Activated T-cell treated with anti-CD3 and anti-CD28 coated beads for 24 hours (primary cell): ENCODE measurements around the gene NES.
A peak's percentile ranks its signal among the peaks of the same experiment; 100 is the strongest.
"Not testable (repeated sequence)": the region's sequence is repeated elsewhere in the genome, so short reads cannot be mapped to it uniquely, and the experiment has no call there.

Experiments
- DNase-seq: peaks from one replicate; pipeline ENCODE4 v3.0.0-alpha.2; 2020; ENCODE audit warnings: low read depth

Gene NES

GRCh38 chr1:156644146-156644545 is 33.1 kb downstream of the NES start:
- DNase-seq, result no peak

- DNase-seq, result no peak
Measured at GRCh38 chr1:156643778-156644092, 33.5 kb downstream of the NES start.

DNA sequence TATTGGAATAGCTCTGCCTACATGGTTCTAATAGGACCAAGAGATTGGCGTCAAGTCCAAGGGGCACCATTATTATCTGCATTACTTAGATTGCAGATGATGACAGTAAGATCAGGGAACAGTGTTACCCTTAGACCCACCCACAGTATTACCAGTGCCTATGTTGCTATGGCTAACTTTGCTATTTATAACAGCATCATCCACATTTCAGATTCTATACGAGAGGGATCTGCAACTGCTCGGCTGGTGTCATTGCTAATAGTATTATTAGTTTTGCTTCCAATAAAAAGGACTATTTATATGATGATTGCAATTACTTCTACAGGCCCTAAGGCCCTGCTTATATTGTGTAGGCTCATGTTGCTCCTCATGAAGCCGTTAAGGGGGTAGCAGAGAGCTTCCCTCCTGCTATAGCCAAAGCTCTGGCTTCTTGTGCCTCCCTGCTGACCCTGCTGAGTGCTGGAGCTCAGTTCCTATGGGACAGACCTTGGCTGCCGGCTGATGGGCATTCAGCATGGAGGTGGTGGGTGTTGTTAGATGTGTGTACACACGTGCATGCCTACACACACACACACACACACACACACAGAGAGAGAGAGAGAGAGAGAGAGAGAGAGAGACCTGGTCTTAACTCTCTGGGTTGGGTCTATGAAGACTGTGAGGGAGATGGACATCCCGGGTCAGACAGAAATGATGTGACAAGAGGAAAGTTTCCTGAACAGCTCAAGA is 34.0 kb downstream of the NES start:
- no peak for DNase-seq

DNA sequence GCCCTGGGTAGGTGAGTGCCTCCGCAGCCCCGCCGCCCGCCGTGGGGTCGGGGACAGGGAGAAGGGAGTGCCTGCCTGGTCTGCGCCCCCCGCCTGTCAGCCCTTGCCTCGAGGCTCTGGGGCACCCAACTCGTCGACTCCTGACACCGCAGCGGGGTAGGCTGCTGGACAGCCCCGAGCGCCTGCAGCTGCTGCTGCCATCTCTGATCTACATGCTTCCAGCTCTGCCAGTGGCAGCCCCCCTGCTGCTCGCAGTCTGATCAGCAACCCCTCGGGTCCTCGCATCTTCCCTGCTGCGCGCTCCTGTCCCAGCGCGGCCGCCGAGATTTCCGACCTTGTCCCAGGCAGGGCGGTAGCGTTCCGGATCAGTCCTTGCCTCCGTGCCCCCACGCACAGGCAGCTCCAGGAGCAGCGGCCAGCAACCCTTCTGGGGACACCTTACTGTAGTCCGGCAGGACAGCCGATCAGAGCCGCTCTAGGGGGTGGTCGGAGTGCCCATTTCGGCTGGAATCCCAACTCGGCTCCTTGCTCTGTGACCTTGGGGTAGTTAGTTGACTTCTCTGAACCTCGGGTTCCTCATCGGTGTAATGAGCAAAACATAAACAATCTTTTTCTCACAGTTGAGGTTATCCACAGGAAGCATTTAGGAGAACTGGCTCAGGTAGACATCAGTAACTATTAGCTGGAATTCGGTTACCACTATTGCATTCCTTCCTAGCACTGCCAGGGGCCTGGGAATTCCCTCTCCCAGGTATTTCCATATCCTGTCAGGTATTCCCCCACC is 34.8 kb downstream of the NES start:
- no peak for DNase-seq

DNA sequence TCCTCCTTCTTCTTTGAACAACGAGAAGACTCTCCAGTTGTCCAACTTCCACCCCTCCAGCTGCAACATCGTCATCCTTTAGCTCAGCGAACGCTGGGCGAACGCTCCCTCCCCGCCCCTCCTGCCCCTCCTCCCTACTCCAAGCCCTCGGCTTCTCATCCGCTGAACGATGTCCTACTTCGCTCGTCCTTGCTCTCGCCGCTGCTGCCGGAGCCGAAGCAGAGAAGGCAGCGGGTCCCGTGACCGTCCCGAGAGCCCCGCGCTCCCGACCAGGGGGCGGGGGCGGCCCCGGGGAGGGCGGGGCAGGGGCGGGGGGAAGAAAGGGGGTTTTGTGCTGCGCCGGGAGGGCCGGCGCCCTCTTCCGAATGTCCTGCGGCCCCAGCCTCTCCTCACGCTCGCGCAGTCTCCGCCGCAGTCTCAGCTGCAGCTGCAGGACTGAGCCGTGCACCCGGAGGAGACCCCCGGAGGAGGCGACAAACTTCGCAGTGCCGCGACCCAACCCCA is 35.4 kb downstream of the NES start, which contains the start of gene BCAN:
BCAN (plus strand) TSS at position 357 of the 504 bp plus-strand sequence. CDS start 3,938 bp downstream, outside the sequence.
- DNase-seq, result no peak

DNA sequence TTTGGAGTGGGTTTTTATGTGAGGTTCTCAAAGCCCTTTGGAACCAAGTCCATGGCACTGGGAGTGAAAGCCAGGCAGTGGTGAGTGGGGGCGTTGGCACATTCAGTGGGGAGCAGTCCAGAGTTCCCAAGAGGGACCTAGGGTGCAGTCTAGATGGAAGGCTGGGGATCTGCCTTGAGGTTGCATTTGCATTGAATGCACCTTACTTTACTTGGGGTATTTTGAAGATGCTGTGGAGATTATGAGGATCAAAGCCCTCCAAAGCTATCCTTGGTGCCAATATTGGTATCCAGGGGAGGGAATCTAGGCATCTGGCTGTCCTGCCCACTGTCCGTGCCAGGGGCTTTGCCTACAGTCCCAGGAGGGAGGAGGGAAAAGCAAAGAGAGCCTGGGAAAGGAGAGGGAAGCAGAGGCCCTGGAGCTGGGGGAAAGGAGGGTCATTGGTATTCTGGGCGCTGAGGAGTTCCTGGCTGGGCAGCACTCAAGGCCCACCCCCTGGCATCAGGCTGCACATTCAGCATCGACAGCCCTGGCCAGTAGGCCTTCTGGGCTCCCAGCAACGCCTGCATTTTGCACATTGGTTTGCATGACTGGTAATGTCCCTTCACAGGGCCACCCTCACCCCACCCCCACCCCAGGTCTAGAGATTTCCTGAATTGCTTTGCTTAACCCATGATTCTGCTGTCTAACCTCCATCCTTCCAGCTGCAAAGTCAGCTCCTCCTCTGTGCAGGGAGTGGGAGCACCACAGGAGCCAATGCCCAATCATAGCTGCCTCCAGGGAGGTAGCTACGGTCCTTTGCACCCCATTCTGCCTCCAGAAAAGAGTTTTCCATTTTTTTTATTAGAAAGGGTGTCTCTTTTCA is 36.1 kb downstream of the NES start:
- DNase-seq, result no peak

DNA sequence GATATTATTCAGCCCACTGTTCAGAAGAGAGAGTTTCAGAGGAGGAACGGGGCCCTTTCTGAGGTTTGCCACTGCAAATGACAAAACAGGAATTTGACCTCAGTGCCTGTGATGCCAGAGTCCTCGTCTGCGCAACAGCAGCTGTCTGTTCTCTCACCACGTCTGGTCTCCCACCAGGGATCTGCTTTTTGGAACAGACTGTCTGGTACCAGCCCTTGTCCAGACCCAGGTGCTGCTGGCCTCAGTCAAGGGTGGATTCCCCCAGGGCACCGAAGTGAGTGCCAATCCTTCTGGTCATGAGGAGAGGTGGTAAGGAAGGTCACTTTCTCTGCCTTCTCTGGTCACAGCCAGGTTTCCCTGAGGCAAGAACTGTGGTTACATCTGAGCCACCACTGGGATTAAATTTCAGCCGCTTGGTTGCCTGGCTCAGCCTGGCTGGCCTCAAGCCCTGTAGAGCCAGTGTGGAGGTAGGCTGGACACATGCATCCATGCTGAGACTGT is 37.6 kb downstream of the NES start:
- no peak for DNase-seq

GRCh38 chr1:156638189-156638985 is 38.8 kb downstream of the NES start:
- DNase-seq, result no peak

- no peak for DNase-seq
Measured at GRCh38 chr1:156632355-156632754, 44.9 kb downstream of the NES start.

DNA sequence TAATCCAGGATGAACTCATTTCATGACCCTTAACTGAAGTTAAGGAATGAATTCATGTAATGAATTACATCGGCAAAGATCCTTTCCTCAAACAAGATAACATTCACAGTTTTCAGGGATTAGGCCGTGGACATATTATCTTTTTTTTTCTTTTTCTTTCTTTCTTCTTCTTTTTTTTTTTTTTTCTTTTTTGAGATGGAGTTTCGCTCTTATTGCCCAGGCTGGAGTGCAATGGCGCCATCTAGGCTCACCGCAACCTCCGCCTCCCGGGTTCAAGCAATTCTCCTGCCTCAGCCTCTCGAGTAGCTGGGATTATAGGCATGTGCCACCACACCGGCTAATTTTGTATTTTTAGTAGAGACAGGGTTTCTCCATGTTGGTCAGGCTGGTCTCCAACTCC is 46.1 kb downstream of the NES start:
- DNase-seq, result not testable (repeated sequence)

DNA sequence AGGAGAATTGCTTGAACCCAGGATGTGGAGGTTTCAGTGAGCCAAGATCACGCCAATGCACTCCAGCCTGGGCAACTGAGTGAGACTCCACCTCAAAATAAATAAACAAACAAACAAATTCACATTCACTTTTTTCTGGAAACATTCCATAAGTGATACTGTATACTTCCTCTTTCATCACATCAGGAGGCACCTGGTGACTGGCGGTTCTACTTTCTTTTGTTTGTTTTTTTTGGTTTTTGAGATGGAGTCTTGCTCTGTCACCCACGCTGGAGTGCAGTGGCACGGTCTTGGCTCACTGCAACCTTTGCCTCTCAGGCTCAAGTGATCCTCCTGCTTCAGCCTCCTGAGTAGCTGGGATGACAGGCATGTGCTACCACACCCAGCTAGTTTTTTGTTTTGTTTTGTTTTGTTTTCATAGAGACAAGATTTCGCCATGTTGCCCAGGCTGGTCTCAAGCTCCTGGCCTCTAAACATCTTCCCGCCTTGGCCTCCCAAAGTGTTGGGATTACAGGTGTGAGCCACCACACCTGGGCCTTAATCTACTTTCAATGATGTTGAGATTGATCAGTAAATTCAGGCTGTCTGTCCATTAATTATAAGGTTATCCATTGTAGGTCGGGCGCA is 47.3 kb downstream of the NES start:
- DNase-seq, result no peak

DNA sequence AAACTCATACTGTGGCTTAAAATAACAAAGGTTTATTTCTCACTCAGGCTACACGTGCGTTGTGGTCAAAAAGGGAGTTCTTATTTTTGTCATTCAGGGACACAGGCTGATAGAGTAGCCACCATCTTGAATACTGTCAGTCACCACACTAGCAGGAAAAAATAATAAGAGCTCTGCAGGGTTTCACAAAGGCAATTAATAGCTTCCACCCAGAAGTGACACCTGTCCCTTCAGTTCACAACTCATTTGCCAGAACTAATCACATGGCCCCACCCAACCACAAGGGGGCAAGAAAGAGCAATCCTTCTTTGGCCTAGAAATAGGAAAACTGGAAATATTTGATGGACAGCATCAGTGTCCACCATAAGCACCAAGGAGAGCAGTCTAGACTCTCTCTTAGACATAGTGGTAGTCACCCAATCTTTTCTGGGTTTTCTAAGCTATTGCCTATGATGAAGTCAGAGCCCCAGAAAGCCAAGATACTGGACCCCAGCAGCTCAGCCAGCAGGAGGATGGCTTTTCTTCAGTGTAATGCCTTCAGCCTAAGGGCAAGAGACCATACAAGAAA is 49.8 kb downstream of the NES start:
- DNase-seq, result peak; percentile 29

DNA sequence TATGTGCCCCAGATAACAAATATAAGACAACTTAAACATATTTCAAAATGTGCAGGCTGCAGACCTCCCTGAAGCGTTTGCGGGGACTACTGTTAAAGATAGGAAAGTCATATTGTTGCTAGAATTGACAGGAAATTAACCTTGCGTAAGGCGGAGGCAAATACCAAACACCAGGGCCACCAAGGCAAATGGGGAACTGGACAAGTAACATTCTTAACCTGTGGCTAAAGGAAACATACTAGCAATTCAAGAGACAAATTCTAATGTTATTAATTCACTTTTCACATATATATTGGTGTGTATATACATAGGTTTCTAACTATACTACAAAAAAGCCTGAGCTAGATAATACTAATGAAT is 51.1 kb downstream of the NES start:
- DNase-seq, result no peak

DNA sequence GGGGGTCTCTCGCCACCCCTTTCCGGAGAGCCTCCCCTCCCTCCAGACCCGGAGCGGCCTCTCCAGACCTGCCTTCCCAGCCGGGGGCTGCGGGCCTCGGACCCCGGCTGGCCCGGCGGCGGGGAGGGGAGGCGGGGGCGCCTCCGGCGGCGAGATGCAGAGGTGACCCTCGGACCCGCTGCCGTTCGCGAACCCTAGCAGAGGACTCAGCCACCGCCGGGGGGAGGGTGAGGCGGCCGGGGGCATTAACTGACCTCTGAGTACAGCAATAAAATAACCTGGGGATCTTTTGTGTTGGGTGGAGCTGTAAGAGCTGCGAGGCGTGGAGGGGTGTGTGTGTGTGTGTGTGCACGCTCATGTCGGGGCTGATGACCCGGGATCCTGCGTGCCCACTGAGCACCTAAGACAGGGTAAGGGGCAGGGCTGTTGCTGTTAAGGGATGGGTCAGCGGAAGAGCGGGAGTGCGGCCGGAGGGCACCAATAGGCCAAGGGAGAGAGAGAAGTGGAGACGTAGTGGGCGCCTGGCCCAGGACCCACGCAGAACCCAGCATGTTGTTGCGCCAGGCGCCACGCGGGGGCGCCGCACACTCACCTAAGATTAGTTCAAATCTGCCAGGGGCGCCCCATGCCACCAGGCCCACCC is 51.6 kb downstream of the NES start:
- DNase-seq, result peak; percentile 49

GRCh38 chr1:156624814-156625435 is 52.3 kb downstream of the NES start:
- no peak for DNase-seq

DNA sequence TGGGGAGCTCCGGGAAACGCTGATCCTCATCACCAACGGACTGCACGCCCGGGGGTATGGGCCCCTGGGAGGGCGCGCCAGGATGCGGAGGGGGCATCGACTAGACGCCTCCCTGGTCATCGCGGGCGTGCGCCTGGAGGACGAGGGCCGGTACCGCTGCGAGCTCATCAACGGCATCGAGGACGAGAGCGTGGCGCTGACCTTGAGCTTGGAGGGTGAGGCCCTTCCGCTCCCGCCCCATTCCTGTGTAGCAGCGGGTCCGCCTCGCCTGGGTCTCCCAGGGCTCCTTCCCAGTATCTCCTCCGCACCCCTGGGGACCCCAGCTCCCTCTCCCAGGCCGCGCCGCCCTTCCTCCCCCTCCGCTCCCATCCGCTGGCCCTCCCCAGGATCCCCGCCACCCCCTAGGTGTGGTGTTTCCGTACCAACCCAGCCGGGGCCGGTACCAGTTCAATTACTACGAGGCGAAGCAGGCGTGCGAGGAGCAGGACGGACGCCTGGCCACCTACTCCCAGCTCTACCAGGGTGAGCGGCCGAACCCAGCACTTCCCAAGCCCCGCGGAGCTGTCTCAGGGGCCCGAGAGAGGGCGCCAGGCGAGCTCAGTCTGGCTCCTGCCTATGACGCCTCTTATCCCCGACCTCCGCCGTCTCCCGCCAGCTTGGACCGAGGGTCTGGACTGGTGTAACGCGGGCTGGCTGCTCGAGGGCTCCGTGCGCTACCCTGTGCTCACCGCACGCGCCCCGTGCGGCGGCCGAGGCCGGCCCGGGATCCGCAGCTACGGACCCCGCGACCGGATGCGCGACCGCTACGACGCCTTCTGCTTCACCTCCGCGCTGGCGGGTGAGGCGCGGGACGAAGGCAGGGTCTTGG is 53.0 kb downstream of the NES start:
- no peak for DNase-seq

DNA sequence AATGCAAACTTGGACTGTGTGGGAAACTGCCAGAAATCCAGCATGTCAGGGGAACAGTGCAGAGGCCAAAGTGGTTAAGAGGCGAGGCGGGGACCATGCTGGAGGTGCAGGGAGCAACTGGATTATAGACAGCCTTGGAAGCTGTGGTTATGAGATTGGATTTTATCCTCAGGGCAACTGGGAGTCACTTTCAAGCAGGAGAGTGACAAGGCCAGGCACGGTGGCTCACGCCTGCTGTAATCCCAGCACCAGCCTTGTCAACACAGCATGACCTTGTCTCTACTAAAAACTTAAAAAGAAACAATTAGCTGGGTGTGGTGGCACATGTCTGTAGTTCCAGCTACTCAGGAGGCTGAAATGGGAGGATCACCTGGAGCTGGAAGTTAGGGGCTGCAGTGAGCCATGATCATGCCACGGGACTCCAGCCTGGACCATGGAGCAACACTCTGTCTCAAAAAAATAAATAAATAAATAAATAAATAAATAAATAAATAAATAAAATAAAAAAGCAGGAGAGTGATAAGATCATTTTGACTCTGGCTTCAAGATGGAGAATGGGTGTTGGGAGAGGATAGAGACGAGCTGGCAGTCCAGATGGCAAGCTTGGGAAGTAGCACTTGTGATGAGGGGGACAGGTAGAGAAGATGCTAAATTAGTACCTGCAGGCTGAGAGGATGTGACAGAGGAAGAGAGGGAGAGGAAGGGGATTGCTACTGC is 54.5 kb downstream of the NES start:
- DNase-seq, result no peak

- DNase-seq, result no peak
Measured at GRCh38 chr1:156619582-156619955, 57.6 kb downstream of the NES start.
